ENCODE results near the gene TSC22D1.

DNA sequence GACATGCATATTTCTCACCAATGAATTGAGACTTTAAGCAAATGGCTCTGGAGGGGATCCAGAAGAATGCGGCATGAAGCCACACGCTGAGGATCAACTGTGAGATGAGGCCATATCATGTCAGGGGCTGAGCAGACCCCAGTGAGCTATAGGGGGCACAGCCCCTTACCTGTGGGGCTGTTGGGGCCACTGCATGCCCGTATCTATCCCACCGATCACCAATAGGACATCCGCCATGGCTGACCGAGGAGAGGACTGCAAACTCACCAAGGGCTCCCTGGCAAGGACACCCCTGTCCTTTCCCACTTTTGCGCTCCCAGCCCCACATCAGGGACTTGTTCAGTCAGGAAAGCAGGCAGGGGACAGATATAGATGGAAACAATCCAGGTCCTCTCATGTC is 124.5 kb downstream of the TSC22D1 start:
- TF ChIP-seq CTCF (conservative IDR thresholded peaks at IDR 0.05; ENCODE audit: low read depth, low read length) (no peak), EZH2 (IDR thresholded peaks at IDR 0.05; ENCODE audit: low read length, unreplicated experiment) (no peak), EZH2phosphoT487 (IDR thresholded peaks at IDR 0.05; ENCODE audit: borderline replicate concordance, low read length) (no peak)
